ENCODE results near the gene DRAM1.

Gene DRAM1

GRCh38 chr12:101935890-101936746 is 58.7 kb downstream of the DRAM1 start:
- Histone ChIP-seq H3K9ac (ENCODE audit: low read length) (no peak overlapping the region), H3K36me3 (ENCODE audit: control insufficient read depth, insufficient read depth, low read length) (no peaks in the 10 kb centered on the region), H3K27me3 (ENCODE audit: control insufficient read depth, insufficient read depth, low read length) (no peaks in the 10 kb centered on the region), H3K9me3 (ENCODE audit: control insufficient read depth, low read length) (no peaks in the 10 kb centered on the region), H3K4me3 (ENCODE audit: low read length) (no peak overlapping the region), H3K4me1 (ENCODE audit: control insufficient read depth, insufficient read depth, low read length) (peaks cover 4% of the 10 kb centered on the region)

DNA sequence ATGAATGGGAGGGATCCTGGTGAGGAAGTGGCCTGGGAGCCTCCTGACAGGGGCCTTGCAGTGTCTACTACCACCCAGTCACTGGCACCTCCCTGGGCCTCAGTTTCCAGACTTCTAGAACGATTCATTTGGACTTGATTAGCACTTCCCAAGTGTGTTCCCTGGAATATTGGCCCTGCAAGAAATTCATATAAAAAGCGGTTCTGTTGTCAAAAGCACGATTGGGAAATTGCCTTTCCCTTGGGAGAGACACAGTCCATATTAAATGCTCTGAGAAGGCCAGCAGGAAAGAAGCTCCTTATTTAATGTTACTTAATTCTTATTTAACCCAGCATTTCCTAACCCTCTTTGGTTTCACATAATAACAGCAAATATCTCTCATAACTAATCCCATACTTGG is 61.9 kb downstream of the DRAM1 start:
- Histone ChIP-seq H3K4me1 (ENCODE audit: control insufficient read depth, insufficient read depth, low read length) (peaks cover 4% of the 10 kb centered on the region), H3K27me3 (ENCODE audit: control insufficient read depth, insufficient read depth, low read length) (no peaks in the 10 kb centered on the region), H3K36me3 (ENCODE audit: control insufficient read depth, insufficient read depth, low read length) (no peaks in the 10 kb centered on the region), H3K9ac (ENCODE audit: low read length) (no peak overlapping the region), H3K9me3 (ENCODE audit: control insufficient read depth, low read length) (no peaks in the 10 kb centered on the region), H3K4me3 (ENCODE audit: low read length) (no peak overlapping the region)

DNA sequence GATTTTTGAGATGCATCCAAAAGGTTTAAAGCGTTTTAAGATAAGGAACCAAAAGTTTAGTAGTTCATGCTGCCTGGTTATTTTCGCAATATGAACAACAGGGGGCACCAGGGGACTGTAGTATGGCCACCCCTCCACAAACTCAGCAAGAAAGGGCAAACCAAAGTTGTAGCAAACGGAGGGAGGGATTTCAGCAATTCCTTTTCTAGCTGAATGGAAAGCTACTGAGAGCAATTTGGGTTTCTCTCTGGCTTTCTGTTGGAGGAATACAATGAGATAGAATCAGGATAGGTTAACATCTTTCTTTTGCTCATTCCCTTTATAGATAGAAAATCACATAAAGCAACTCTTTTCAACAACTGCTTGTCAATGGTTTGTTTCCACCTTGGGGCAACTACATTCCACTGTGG is 62.5 kb downstream of the DRAM1 start:
- Histone ChIP-seq H3K9me3 (ENCODE audit: control insufficient read depth, low read length) (no peaks in the 10 kb centered on the region), H3K9ac (ENCODE audit: low read length) (no peak overlapping the region), H3K4me1 (ENCODE audit: control insufficient read depth, insufficient read depth, low read length) (peaks cover 4% of the 10 kb centered on the region), H3K36me3 (ENCODE audit: control insufficient read depth, insufficient read depth, low read length) (no peaks in the 10 kb centered on the region), H3K4me3 (ENCODE audit: low read length) (no peak overlapping the region), H3K27me3 (ENCODE audit: control insufficient read depth, insufficient read depth, low read length) (no peaks in the 10 kb centered on the region)

- Histone ChIP-seq H3K9ac (ENCODE audit: low read length) (no peak overlapping the region), H3K9me3 (ENCODE audit: control insufficient read depth, low read length) (no peaks in the 10 kb centered on the region), H3K36me3 (ENCODE audit: control insufficient read depth, insufficient read depth, low read length) (no peaks in the 10 kb centered on the region), H3K4me1 (ENCODE audit: control insufficient read depth, insufficient read depth, low read length) (peaks cover 4% of the 10 kb centered on the region), H3K27me3 (ENCODE audit: control insufficient read depth, insufficient read depth, low read length) (no peaks in the 10 kb centered on the region), H3K4me3 (ENCODE audit: low read length) (no peak overlapping the region)
Measured at GRCh38 chr12:101940400-101940950, 63.1 kb downstream of the DRAM1 start.

DNA sequence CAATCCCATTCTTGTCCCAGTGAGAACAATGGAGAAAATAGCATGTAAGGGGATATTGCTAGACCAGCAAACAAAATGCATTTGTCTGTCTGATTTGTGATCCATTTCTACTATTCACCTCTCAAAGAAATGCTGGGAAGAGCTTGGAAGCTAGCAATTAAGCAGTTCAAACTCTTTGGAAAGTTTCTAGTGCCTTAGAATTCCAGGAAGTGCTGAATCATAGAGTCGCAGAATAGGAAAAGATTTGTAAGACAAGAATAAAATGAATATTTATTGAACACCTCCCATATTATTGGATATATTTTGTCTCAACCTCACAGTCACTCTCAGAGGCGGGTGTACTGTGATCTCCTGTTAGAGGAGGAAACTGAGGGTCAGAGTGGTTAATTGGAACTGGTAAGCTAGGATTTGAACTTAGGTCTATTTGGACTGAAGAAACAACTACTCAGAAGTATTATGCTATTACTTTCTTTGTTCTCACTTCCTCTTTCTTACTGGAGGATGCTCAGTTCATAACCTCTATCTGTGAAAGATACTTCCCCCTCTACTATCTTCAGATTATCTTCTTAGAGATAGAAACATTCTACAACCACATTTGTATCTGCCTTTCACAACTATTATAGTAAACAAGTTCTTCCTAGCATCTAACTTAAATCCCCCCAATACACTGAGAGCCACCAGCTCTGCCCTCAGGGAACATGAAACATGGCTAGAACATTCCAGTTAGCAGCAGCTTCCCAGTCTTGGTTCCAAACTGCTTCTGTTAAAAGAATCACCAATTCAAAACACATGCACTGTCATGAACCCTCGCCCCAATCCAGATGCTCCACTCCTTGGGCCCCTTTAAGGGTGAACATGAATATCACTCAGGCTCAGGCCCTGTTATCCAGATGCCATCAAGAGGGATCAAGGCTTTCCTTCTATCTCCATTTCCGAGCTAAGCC is 64.2 kb downstream of the DRAM1 start:
- no peaks in the 10 kb centered on the region for H3K4me1 ChIP-seq (ENCODE audit: control insufficient read depth, insufficient read depth, low read length)
- no peak overlapping the region for H3K9ac ChIP-seq (ENCODE audit: low read length)
- no peak overlapping the region for H3K4me3 ChIP-seq (ENCODE audit: low read length)
- no peaks in the 10 kb centered on the region for H3K36me3 ChIP-seq (ENCODE audit: control insufficient read depth, insufficient read depth, low read length)
- no peaks in the 10 kb centered on the region for H3K27me3 ChIP-seq (ENCODE audit: control insufficient read depth, insufficient read depth, low read length)
- H3K9me3 ChIP-seq (ENCODE audit: control insufficient read depth, low read length), result no peaks in the 10 kb centered on the region

GRCh38 chr12:101942250-101942605 is 64.8 kb downstream of the DRAM1 start:
- no peak overlapping the region for H3K4me3 ChIP-seq (ENCODE audit: low read length)
- no peaks in the 10 kb centered on the region for H3K9me3 ChIP-seq (ENCODE audit: control insufficient read depth, low read length)
- no peaks in the 10 kb centered on the region for H3K36me3 ChIP-seq (ENCODE audit: control insufficient read depth, insufficient read depth, low read length)
- H3K9ac ChIP-seq (ENCODE audit: low read length), result no peak overlapping the region
- H3K4me1 ChIP-seq (ENCODE audit: control insufficient read depth, insufficient read depth, low read length), result no peaks in the 10 kb centered on the region
- H3K27me3 ChIP-seq (ENCODE audit: control insufficient read depth, insufficient read depth, low read length), result no peaks in the 10 kb centered on the region

GRCh38 chr12:101945369-101946232 is 68.2 kb downstream of the DRAM1 start:
- H3K9me3 ChIP-seq (ENCODE audit: control insufficient read depth, low read length), result no peaks in the 10 kb centered on the region

GRCh38 chr12:101946233-101946611 is 68.8 kb downstream of the DRAM1 start:
- H3K4me3 ChIP-seq (ENCODE audit: low read length), result no peak overlapping the region
- no peaks in the 10 kb centered on the region for H3K4me1 ChIP-seq (ENCODE audit: control insufficient read depth, insufficient read depth, low read length)
- no peaks in the 10 kb centered on the region for H3K36me3 ChIP-seq (ENCODE audit: control insufficient read depth, insufficient read depth, low read length)
- no peak overlapping the region for H3K9ac ChIP-seq (ENCODE audit: low read length)
- no peaks in the 10 kb centered on the region for H3K27me3 ChIP-seq (ENCODE audit: control insufficient read depth, insufficient read depth, low read length)
- H3K9me3 ChIP-seq (ENCODE audit: control insufficient read depth, low read length), result no peaks in the 10 kb centered on the region

More at GRCh38 chr12:101945369-101946232, 68.2 kb downstream of the DRAM1 start:
- Histone ChIP-seq H3K27me3 (ENCODE audit: control insufficient read depth, insufficient read depth, low read length) (no peaks in the 10 kb centered on the region), H3K4me3 (ENCODE audit: low read length) (no peak overlapping the region), H3K9ac (ENCODE audit: low read length) (no peak overlapping the region), H3K36me3 (ENCODE audit: control insufficient read depth, insufficient read depth, low read length) (no peaks in the 10 kb centered on the region), H3K4me1 (ENCODE audit: control insufficient read depth, insufficient read depth, low read length) (no peaks in the 10 kb centered on the region)

DNA sequence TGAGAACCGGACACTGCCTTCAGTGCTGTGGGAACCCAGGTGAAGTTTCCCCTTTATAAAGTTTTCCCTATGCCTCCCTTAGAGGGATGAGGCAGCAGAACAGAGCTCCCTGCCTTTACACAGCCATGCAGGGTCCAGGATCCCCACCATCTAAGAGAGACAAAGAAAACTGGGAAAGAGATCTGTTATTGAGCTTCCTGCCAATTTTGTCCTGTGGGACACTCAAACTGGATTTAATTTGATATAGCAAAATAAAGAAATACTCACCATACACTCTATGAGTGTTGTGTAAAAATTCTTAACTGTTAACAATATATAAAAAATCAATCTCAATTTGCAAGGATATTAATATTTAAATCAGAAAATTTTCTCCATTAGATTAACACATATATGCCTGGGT is 69.9 kb downstream of the DRAM1 start:
- H3K9ac ChIP-seq (ENCODE audit: low read length), result no peak overlapping the region
- no peaks in the 10 kb centered on the region for H3K9me3 ChIP-seq (ENCODE audit: control insufficient read depth, low read length)
- H3K27me3 ChIP-seq (ENCODE audit: control insufficient read depth, insufficient read depth, low read length), result no peaks in the 10 kb centered on the region
- H3K4me3 ChIP-seq (ENCODE audit: low read length), result no peak overlapping the region
- H3K4me1 ChIP-seq (ENCODE audit: control insufficient read depth, insufficient read depth, low read length), result no peaks in the 10 kb centered on the region
- H3K36me3 ChIP-seq (ENCODE audit: control insufficient read depth, insufficient read depth, low read length), result no peaks in the 10 kb centered on the region

- Histone ChIP-seq H3K36me3 (ENCODE audit: control insufficient read depth, insufficient read depth, low read length) (no peaks in the 10 kb centered on the region), H3K9me3 (ENCODE audit: control insufficient read depth, low read length) (no peaks in the 10 kb centered on the region), H3K9ac (ENCODE audit: low read length) (no peak overlapping the region), H3K27me3 (ENCODE audit: control insufficient read depth, insufficient read depth, low read length) (no peaks in the 10 kb centered on the region), H3K4me3 (ENCODE audit: low read length) (no peak overlapping the region), H3K4me1 (ENCODE audit: control insufficient read depth, insufficient read depth, low read length) (no peaks in the 10 kb centered on the region)
Measured at GRCh38 chr12:101948365-101948764, 71.0 kb downstream of the DRAM1 start.

GRCh38 chr12:101951002-101951670 is 73.8 kb downstream of the DRAM1 start:
- H3K4me1 ChIP-seq (ENCODE audit: control insufficient read depth, insufficient read depth, low read length), result no peaks in the 10 kb centered on the region
- H3K4me3 ChIP-seq (ENCODE audit: low read length), result no peak overlapping the region
- no peaks in the 10 kb centered on the region for H3K27me3 ChIP-seq (ENCODE audit: control insufficient read depth, insufficient read depth, low read length)
- no peaks in the 10 kb centered on the region for H3K9me3 ChIP-seq (ENCODE audit: control insufficient read depth, low read length)
- no peak overlapping the region for H3K9ac ChIP-seq (ENCODE audit: low read length)
- no peaks in the 10 kb centered on the region for H3K36me3 ChIP-seq (ENCODE audit: control insufficient read depth, insufficient read depth, low read length)
